C1 segment of cervical spinal cord (tissue), 14 donors: ENCODE data around the gene ACSS1.

Experiments used
- DNase-seq, 14 donors: peaks; one replicate each; lab custom pipeline; 2025; lab: John Stamatoyannopoulos, UW

ACSS1 gene

DNA sequence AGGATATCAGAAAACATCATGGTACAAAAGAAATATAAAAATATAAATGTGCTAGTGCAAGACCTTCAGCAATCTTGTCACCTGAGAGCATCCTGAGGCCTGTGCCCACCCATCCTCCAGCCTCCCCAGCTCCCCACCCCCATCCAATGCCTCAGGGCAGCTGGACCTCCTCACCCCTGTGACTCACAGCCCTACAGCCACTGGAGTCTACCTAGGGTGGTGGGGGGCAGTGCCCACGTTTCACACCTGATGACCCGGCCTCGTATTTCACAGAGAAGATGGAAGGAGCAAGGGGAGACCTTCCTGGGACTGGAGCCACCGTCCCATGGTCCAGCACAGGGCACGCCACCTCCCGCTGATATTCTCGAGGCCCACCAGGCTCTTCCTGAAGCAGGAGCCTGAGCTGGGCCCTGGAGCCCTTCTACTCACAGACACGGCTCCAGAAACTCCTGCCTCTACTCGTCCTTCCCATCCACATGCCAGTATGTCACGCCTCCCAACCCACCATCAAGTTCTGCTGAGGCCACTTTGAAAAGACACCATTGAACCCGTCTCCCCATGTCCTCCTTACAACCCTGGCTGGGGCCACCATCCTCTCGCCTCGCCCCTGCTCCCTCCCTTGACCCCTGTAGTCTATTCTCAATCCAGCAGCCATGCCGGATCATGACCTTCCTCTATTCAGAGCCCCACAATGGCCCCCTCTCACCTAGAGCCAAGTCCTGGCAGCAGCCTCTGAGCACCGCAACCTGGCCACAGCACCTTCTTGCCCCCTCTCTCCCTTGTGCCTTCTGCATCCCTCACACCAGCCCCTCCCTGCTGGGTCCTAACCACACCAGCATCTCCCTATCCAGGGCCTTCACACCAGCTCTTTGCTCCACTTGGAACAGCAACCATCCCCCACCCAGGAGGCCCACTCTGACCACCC is 78.6 kb downstream of the ACSS1 start:
- no peak for DNase-seq

DNA sequence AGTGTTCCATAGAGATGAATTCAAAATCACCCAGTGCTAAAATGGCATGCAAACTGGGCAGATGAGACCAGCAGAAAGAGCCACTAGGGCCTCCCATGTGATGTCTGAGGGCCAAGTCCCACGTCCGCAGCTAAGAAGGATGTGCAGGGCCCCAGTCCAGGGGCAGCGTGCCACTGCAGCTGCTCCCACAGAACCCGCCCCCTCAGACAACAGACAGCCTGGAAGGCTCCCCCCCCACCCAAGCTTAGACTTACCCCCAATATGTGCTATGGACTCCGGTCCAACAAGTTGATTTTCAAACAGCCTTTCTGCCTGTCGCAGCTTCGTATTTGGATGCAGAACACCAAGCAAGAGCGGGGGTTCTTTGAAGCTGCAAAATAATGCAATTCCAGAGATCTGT is 79.4 kb downstream of the ACSS1 start:
- DNase-seq = peak in 6 of 14 donors; percentile 19 to 54 (median 48)

DNA sequence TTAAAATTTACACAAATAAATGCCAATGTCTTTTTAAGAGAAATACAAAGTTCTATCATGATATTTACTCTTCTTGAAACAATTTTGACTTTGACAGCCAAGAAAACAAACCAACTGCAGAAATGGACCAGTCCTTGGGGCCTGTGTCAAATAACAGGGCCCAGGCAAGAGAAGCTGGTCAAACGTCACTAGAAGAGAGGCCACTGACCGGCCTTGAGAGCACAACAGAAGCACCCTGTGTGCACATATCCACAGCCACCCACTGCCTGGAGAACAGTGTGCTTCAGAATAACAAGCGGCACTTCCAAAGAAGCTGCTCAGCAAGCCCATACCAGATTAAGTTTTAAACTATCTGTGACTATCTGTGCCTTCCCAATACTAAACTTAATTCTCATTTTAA is 80.1 kb downstream of the ACSS1 start:
- DNase-seq = peak in 1 of 14 donors; percentile 32

DNA sequence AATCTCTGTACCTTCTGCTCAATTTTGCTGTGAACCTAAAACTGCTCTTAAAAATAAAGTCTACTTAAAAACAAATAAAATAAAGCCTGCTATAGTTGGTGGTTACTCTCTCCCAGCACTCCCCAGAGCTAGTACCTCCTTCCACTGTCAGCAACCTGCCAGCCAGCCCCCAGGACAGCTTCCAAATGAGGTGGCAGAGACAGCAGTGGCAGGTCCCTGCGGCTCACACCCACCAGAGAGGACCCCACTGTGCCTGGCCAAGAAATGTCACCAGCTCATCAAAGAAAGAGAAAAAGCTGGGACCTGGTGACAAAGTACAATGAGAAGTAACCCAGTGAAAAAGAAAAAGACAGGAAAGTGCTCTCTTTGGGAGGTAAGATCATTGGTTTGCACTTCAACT is 80.6 kb downstream of the ACSS1 start:
- DNase-seq = no peak

DNA sequence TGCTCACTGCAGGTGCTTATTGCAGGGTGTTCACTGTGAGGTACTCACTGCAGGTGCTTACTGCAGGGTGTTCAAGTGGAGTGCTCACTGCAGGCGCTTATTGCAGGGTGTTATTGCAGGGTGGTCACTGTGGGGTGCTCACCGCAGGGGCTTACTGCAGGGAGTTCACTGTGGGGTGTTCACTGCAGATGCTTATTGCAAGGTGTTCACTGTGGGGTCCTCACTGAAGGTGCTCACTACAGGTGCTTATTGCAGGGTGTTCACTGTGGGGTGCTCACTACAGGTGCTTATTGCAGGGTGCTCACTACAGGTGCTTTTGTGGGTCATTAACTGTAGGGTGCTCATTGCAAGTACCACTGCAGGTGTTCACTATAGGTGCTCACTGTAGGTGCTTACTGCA is 85.6 kb downstream of the ACSS1 start:
- no peak for DNase-seq

DNA sequence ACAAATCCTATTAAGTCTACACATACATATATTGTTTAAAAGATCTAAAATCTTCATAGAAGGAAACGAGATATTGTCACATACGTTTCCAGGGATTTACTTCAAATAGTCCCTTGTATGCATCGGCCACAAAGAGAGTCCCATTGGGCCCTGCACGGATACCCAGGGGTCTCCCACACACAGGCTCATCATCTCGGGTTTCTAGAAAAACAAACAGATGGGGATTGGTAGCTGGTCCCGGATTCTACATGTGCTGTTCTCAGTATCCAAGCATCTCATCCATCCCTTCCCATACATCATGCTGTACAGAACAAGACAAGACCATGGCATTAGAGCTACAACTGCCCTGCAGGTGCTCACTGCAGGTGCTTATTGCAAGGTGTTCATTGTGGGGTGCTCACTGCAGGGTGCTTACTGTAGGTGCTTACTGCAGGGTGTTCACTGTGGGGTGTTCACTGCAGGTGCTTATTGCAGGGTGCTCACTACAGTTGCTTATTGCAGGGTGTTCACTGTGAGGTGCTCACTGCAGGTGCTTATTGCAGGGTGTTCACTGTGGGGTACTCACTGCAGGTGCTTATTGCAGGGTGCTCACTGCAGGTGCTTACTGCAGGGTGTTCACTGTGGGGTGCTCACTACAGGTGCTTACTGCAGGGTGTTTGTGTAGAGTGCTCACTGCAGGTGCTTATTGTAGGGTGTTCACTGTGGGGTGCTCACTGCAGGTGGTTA is 86.4 kb downstream of the ACSS1 start:
- no peak for DNase-seq

- DNase-seq = no peak
These were observed 87.2 kb downstream of the ACSS1 start for GRCh38 chr20:24970754-24971153.

DNA sequence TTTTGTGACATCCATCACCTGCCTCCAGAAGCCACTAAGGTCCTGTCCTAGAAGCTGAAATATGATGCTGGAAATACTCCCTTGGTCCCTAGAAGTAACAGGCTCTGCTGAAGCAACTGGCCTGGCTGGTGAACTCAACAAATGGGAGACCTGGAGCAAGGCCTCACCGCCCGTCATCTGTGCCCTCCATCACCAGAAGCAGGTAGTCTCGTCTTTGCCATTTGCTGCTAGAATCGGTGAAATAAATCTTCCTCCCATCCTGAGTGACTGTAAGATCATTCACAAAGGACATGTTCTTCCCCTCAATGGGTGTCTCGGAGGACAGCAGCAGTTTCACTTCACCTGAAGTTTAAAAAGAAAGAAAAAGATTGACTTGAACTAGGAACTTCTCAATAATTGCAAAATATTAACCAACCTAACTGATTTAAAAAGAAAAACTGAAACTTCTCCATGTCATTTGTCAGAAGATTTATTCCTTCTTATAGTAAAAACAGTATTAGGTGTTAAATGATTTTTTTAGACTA is 87.8 kb downstream of the ACSS1 start:
- no peak for DNase-seq

GRCh38 chr20:24969186-24970029 is 88.5 kb downstream of the ACSS1 start:
- DNase-seq = no peak

GRCh38 chr20:24968278-24968800 is 89.6 kb downstream of the ACSS1 start:
- peak in 1 of 14 donors; percentile 27 for DNase-seq

DNA sequence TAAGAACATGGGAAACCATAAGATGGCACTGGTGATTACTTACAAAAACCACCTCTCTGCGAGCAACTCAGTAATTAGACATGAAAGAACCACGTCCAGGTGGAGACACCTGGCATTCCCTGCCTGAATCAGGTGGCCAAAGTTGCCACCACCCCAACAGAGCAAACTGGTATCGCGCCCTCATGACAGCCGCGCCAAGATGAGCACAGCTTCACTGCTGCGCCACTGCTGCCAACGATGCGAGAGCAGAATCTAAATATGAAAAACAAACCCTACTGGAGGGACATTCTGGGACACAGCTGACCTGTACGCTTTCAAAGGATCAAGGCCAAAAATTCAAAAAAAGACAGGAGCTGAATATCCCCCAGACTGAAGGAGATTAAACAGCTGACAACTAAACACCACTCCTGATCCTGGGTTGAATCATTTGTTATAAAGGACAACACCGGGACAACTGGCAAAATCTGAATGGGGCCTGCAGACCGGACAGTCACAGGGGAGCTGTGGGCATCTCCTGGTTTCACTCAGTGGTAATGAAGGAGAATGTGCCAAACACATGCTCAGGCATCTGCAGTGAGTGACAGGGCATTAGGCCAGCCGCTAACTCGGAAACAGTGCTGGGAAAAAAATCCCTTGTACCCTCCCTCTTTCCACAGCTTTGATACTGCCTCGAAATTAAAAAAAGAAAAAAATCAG is 91.5 kb downstream of the ACSS1 start:
- peak in 1 of 14 donors; percentile 43 for DNase-seq

DNA sequence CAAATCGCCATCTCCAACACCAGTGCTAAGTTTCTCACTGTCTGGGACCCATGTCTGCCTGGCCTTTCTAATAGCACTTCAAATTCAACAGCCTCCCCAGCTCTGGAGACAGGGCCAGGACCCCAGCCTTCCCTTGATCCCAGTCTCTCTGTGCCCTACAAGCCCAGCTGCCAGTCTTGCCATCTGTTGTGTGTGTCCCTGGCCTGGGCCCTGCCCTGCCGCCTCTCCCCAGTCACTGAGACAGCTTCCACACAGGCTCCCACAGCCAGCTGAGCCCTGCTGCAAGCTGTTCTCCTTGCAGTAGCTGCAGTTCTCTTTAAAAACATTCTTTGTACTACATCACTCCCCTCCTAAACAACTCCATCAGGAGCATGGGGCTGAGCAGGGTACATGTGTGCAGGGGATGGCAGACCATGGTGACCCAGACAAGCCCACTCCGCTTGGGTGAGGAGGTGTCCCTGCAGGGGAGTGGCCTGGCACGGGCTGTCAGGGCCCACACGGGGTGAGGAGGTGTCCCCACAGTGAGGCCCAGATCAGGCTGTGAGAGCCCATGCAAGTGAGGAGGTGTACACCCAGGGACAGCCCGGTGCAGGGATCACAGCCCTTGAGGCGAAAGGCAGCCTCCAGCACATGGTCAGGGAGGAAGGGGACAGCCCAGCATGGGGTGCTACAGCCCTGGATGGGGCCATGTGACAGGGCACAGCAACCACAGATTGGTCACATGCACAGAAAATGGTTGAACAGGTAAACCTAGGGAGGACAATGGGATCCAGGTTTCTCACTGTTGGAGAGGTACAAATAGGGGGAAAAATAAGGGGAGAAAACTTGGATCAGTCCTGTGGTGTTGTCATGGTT is 92.6 kb downstream of the ACSS1 start:
- peak in 1 of 14 donors; percentile 76 for DNase-seq

DNA sequence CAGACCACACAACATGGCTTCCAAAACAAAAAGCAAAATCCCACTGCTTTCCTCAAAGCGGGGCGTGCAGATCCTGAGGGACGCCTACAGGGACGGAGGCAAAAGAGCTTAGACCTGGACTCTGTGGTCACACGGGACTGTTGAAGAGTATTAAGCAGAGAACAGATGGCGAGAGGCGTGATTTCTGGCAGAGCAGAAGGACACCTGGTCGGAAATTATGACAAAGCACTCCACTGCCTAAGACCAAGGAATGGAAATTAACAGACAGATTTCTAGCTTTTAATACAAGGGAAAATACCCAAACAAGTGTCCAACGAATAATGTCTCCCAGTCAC is 93.5 kb downstream of the ACSS1 start:
- peak in 2 of 14 donors; percentile 28 to 95 for DNase-seq

GRCh38 chr20:24963672-24964505 is 94.0 kb downstream of the ACSS1 start:
- DNase-seq = no peak

DNA sequence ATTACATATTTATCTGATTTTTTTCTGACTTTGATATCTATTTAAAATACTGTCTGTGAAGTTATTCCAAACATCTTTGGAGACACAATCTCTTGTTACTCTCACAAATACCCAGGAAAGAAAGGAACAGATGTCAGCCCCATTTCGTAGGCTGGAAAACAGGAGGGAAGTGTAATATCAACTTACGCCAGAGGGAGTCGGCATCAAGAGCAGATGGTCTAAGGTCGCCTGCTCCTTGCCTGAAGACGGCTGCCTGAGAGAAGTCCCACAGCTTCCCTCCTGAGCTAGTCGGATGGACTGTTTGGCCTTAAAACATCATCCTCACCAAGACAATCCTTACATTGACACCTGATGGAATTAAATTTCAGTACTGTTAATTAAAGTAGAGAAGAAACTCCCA is 95.4 kb downstream of the ACSS1 start:
- DNase-seq = peak in 1 of 14 donors; percentile 73

DNA sequence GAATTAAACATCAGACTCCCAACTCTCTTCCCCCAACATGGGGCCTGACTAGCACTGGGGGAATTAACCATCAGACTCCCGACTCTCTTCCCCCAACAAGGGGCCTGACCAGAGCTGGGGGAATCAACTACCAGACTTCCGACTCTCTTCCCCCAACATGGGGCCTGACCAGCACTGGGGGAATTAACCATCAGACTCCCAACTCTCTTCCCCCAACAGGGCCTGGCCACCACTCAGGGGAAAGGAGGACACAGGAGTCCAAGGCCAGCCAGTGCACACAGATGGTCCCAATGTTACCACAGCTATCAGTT is 95.8 kb downstream of the ACSS1 start:
- no peak for DNase-seq

GRCh38 chr20:24961384-24962181 is 96.4 kb downstream of the ACSS1 start:
- DNase-seq = no peak

DNA sequence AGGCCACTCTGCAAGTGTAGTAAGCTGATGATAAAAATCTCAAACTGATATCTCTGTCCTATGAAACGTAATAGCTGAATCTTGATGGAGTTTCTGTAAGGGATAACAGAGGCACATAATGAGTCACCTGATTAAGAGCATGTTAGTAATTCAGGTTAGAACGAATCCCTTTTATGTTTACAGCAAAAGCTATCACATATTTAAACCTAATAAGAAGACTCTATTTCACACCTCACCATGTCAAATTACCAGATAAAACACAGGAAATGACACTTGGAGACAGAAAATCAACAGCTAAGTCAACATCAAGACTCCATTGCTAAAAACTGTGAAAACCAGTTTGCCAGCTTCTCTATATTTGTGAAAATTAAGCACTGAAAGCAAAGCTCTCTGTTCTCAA is 97.1 kb downstream of the ACSS1 start:
- DNase-seq = no peak
